GM18858 (cell line): ENCODE data around the gene EHBP1.

Experiments
- ATAC-seq: cut with Tn5 transposase; IDR thresholded peaks from one replicate; pipeline ENCODE4 v1.9.1; 2021; ENCODE audit not compliant: unreplicated experiment

Gene EHBP1

GRCh38 chr2:62940697-62941096 is 235.2 kb downstream of the EHBP1 start:
- no peak for ATAC-seq

- ATAC-seq: no peak
Measured at GRCh38 chr2:62941413-62941812, 235.9 kb downstream of the EHBP1 start.

GRCh38 chr2:62944362-62944761 is 238.8 kb downstream of the EHBP1 start:
- ATAC-seq: no peak

- no peak for ATAC-seq
Measured at GRCh38 chr2:62947403-62947802, 241.9 kb downstream of the EHBP1 start.

- ATAC-seq: no peak
Measured at GRCh38 chr2:62956651-62957050, 251.1 kb downstream of the EHBP1 start.

GRCh38 chr2:62958206-62958605 is 252.7 kb downstream of the EHBP1 start:
- no peak for ATAC-seq

- no peak for ATAC-seq
Measured at GRCh38 chr2:62964050-62964449, 258.5 kb downstream of the EHBP1 start.

- ATAC-seq: no peak
Measured at GRCh38 chr2:62964671-62965070, 259.2 kb downstream of the EHBP1 start.

GRCh38 chr2:62966991-62967390 is 261.5 kb downstream of the EHBP1 start:
- no peak for ATAC-seq

- no peak for ATAC-seq
Measured at GRCh38 chr2:62968168-62968567, 262.7 kb downstream of the EHBP1 start.

- no peak for ATAC-seq
Measured at GRCh38 chr2:62968668-62969067, 263.2 kb downstream of the EHBP1 start.

- ATAC-seq: no peak
Measured at GRCh38 chr2:62971936-62972335, 266.4 kb downstream of the EHBP1 start.

GRCh38 chr2:62972601-62973000 is 267.1 kb downstream of the EHBP1 start:
- ATAC-seq: no peak

- ATAC-seq: no peak
Measured at GRCh38 chr2:62974999-62975398, 269.5 kb downstream of the EHBP1 start.

- ATAC-seq: no peak
Measured at GRCh38 chr2:62991605-62992004, 286.1 kb downstream of the EHBP1 start.

- ATAC-seq: no peak
Measured at GRCh38 chr2:62992561-62992960, 287.0 kb downstream of the EHBP1 start.

- no peak for ATAC-seq
Measured at GRCh38 chr2:62994206-62994605, 288.7 kb downstream of the EHBP1 start.

GRCh38 chr2:62996534-62997186 is 291.1 kb downstream of the EHBP1 start:
- no peak for ATAC-seq

- ATAC-seq: no peak
Measured at GRCh38 chr2:62998949-62999348, 293.4 kb downstream of the EHBP1 start.

GRCh38 chr2:62999905-63000304 is 294.4 kb downstream of the EHBP1 start:
- no peak for ATAC-seq

- ATAC-seq: no peak
Measured at GRCh38 chr2:63000801-63001200, 295.3 kb downstream of the EHBP1 start.

- no peak for ATAC-seq
Measured at GRCh38 chr2:63001576-63001975, 296.1 kb downstream of the EHBP1 start.

- no peak for ATAC-seq
Measured at GRCh38 chr2:63003351-63003750, 297.8 kb downstream of the EHBP1 start.
